COLO829 (cell line): Measurements from ENCODE around the gene KCNQ2.

Experiments
- DNase-seq: peaks from one replicate; pipeline ENCODE4 v3.0.0; 2012; ENCODE audit warnings: low spot score

The KCNQ2 gene

GRCh38 chr20:63454731-63455567, 17.5 kb downstream of the KCNQ2 start:
- no peak for DNase-seq

DNA sequence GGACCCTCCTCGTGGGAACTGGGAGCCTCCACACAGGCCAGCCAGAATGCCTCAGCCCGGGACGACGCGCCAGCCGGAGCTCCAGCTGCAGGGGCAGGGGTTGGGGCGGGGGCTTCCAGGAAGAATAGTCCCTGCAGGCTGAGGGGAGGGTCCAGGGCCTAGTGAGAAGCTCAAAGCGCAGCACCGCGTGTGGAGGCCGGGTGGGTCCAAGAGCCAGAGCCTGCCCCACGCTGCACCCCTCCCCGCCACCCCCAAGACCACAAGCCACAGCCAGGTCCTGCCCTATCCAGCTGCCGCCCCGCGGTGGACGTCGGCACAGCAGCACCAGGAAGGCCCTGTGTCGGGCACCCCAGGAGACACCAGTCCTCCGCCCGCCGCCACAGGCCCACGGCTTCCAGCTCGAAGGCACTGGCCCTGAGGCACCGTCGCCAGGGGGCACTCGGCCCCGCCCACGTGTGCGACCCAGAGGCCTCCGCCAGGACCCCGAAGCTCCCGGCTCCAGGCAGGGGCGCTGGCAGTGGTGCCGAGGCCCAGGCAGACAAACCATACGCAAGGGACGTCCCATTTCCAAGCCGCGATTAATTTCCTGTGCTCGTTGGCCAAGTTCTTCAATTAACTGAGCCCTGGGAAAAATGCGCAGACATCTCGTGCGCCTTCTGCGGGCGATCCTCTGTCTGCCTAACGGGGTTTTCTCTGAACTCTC, 19.5 kb downstream of the KCNQ2 start:
- DNase-seq = no peak

GRCh38 chr20:63452341-63452740, 20.1 kb downstream of the KCNQ2 start:
- no peak for DNase-seq

DNA sequence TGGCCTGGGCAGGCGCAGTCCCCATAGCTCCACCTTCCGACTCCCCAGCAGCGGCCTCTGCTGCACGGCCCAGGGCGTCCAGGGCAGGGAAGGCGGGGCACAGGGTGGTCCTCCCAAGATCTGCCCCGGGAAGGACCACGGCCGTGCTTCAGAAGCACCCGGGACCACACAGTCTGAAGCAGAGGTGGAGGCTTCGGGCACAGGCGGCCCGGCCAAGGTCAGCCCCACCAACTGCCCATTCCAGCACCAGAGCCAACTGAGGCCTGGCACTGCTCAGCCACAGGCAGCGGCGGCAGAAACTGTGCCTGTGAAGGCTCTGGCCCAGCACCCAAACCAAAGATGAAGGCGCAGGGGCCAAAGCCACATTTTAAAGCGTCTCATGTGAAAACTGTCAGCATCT, 20.6 kb downstream of the KCNQ2 start:
- no peak for DNase-seq

- DNase-seq = no peak
These were observed 22.4 kb downstream of the KCNQ2 start for GRCh38 chr20:63449796-63450730.

DNA sequence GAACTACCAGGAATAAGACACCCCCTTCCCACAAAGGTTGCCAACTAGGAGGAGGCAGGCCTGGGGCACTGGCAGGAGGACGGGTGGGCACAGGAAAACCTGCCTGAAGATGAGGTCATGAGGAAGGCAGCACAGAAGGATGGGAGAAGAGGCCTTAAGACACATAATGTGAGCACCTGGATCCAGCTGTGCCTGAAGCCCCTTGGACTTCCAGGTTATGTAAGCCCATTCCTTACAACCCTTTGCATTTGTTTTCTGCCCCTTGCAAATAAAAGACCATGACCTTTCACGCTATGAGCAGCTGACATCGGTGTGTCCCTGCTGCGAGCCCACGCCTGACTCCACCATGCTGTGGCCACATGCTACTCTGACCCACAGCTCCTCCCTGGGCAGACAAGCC, 23.4 kb downstream of the KCNQ2 start:
- no peak for DNase-seq

- no peak for DNase-seq
These were observed 24.4 kb downstream of the KCNQ2 start for GRCh38 chr20:63448031-63448430.

- no peak for DNase-seq
These were observed 25.1 kb downstream of the KCNQ2 start for GRCh38 chr20:63447320-63447719.

DNA sequence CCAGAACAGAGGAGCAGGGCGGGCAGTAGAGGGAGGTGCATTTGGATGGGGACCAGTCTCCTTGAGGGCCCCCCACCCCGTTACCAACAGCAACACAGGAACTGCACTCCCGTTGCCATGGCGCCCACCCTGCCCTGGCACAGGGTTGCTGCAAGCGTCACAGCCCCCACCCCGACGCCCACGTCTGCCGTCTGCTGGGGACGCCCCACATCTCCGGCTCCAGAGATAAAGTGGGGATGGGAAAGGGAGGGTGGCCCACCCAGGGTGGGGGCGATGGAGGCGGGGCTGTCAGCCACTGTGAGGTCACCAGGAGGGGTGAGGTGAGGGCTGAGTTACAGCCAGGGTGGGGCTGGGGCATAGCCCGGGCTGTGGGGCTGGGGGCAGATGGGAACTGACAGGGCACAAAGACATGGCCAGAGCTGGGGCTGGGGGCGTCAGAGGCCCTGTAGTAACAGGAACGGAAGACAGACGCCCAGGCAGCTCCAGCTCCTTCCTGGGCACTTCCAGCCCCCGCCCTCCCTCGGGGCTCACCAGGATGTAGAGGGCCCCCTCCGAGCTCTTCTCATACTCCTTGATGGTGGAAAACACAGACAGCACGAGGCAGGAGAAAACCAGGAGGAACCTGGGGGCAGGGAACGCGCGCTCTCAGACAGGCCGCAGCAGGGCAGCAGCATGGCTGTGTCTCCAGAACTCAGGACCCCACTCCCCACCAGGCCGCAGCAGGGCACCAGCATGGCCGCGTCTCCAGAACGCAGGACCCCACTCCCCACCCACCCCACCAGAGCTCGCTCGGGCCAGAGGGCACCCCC, 26.0 kb downstream of the KCNQ2 start:
- DNase-seq = no peak

DNA sequence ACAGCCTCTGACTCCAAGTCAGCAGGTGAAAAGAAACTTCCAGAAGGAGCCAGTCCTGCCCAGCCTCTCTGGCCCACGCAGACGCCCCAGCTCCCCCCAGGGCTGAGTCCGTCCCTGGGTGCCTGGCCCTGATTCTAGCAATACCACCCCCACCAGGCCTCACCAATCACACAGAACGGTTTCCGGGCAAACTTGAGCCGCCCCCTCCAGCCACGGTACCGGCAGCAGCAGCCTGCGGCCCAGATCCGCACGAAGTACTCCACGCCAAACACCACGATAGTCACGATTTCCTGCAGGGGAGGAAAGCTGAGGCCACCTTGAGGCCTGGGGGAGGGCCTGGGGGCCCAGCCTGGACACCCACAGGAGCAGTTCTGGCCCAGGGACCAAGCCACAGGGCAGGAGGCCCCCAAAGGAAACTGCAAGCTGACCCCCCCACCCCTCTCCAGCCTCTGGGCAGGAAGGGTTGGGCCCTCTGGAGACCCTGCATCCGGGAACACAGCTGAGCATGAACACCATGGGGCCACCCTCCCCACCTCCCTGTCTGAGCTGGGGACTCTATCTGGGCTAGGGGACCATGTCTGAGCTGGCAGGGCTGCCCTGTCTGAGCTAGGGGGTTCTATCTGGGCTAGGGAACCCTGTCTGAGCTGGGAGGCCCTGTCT, 27.2 kb downstream of the KCNQ2 start:
- DNase-seq = no peak

DNA sequence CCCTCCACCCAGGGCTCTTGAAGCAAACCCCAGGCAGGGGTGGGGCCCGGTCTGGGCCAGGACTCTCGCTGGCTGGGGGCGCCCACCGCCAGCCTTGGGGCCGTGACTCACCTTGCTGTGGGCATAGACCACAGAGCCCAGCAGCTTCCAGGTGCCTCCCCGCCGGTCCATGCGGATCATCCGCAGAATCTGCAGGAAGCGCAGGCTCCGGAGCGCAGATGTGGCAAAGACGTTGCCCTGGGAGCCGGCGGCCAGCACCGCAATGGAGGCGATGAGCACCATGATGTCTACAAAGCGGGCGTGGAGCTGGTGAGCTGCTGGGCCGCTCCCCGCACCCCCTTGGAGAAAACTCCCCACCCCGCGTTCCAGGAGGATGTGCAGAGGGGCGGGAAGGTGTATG, 27.9 kb downstream of the KCNQ2 start:
- DNase-seq = no peak

DNA sequence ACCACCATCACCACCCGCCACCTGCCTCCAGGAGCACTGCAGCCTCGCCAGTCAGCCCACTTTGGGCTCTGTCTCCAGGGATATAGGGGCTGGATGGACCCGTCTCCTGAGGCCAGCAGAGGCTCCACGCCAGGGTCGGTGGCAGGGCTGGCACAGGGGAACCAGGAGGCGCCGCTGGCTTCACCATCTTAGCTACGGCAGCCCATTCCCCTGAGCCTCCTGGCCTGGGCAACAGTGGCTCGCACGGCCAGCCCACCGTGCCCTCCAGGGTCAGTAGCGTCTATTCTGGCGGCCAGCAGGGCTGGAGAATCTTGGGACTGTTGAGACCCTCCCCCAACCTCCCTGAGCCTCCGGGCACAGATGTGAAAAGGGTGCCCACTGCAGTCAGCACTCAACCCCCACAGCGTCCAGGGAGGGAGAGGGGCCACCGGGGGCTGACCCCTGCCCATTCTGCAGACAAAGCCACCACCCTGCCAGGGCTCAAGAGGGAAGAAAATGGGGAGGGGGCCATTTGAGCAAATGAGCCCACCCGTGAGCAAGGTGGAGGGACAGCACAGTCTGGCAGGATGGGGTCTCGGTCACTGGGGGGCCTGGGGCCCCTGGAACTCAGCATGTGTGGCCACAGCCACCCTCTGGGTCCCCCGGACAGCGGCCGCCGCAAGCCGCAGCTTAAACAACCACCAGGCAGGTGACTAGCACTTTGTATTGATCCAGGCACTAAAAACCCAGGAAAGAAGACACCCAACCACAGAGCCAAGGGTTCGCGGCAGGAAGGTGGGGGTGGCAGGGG, 28.7 kb downstream of the KCNQ2 start:
- no peak for DNase-seq

DNA sequence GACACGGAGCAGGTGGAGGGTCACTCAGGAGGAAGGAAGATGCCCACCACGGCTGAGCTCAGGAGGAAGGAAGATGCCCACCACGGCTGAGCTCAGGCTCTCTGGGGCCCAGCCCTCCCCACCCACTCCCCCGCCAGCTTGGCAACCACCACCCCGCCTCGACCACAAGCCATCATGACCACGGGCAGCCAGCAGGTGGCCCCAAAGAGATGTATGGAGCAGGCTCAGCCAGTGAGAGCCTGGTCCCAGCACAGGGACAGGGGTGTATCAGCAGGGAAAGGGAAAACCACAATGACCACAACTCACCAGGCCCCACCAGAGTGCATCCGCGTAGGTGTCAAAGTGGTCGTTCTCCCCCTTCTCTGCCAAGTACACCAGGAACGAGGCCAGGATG, 30.4 kb downstream of the KCNQ2 start:
- DNase-seq = peak; percentile 57

DNA sequence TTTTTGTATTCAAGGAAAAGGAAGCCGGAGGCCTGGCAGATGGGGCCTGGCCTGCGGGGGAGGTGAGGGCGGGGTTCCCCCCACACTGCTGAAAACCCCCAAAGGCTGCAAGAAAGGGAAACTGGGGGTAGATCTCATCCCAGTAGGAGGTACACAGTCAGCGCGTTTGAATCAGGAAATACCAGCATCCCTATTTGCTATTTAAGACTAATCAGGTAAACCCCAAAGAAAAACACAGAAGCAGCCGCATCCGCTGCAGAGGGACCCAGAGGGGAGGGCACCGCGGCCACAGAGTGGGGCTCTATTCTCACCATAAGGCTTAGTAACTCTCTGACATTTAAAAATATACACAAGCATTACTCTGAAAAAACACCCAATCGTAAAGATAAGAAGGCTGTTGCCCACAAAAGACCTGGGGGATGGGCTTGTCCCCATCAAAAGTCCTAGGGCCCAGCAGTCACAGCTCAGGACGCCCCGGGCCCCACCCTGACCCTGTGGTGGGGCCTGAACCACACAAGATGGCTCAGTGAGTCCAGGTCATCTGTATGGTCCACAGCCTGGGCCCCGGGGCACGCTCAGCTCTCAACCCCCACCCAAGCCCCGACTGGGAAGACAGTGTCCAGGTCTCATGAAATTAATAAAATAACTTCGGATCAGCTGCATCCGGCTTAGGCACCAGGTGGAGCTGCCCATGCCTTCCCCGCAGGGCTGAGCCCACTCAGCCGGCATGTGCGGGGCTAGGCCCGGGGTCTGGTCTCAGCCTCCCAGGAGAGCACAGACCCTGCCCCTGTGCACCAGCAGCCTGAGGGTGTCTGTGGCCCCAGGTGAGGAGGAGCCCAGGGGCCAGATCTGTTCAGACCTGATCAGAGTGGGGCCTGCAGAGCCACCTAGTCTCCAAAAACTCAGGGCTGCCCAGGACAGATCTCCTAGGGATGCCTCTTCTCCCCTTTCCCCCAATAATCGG, 31.0 kb downstream of the KCNQ2 start:
- DNase-seq = no peak

DNA sequence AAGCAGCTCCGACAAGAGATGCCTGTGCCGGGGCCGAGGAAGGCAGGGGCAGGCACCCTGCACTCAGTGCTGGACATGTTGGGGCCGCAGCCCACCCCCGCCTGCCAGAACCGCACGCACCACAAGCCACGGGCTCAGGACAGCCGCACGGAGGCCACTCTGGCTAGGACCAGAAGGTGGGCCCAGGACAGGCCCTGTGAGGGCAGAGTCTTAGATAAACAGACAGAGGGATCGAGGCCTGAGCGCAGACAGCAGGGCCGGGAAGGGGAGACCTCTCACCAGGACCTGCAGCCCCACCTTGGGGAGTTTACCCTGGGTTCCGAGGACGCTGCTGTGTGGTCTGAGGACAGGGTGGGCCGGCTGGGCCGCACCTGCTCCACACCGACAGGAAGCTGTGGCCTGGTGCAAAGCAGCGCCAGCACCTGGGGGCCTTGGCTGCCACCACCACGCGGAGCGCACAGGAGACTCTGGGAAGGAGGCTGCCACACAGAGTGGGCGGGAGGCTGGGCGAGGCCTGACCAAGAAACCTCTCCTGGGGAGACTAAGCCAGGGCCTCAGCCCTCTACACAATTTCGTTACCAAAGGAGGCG, 32.0 kb downstream of the KCNQ2 start:
- DNase-seq = no peak

DNA sequence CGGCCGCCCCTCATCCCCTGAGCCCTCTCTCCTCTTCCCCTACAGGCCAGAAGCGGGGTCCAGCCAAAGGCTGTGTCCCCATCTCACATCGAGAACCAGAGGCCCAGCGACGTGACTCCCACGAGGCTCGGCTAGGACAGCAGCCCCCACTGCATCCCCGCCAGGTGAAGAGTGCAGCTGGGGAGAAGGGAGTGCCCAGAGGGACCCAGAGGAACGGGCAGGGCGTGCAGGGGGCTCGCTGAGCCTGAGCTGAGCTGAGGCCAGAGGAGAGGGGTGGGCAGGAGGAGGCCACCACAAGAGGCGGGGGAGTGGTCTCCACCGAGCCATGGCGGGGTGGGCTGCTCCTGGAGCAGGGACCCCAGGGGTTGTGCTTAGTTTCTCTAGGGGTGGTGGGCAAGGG, 32.6 kb downstream of the KCNQ2 start:
- DNase-seq = no peak

DNA sequence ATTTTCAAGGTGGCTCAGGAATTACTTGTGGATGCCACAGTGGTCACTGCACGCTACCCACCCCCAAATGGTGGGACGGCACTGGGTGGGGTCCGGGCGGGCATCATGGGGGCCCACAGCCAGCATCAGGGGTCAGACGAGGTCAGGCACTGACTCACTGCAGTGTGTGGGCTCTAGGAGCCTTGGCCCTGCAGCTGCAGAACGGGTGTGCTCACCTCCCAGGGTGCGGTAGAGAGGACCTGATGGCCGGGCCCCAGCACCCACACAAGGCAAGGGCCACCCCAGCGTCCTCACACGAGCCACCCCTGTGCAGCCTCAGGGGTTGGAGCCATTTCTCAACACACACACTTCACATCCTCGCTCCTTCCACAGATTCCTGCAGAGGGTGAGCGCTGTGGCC, 34.3 kb downstream of the KCNQ2 start:
- no peak for DNase-seq

DNA sequence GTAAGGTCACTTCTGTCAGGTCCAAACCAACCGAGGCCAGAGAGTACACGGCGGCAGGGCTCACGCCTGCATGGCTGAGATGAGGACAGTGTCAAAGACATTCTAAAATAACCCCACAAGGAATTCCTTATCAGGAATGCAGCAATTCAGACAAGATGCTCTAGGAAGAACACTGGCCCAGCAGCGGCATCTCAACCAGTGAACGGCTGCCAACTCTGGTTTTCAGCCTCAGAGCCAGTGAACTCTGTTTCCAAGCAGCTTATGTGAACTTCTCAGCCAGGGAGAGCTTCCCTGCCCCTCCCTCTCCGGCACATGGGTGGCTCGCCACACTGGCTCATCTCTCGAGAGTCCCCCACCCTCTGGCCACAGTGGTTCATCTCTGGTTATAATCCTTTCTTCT, 36.9 kb downstream of the KCNQ2 start:
- DNase-seq = no peak
